ENCODE results near the gene MACROD1. TPM values are rescaled to one million over a fixed set of nuclear protein-coding genes. Genes with fewer than 3 reads are reported as not detected.

MACROD1 gene
- total RNA-seq, 2 donors from 2014 or later = 33.5 to 68.2 TPM

DNA sequence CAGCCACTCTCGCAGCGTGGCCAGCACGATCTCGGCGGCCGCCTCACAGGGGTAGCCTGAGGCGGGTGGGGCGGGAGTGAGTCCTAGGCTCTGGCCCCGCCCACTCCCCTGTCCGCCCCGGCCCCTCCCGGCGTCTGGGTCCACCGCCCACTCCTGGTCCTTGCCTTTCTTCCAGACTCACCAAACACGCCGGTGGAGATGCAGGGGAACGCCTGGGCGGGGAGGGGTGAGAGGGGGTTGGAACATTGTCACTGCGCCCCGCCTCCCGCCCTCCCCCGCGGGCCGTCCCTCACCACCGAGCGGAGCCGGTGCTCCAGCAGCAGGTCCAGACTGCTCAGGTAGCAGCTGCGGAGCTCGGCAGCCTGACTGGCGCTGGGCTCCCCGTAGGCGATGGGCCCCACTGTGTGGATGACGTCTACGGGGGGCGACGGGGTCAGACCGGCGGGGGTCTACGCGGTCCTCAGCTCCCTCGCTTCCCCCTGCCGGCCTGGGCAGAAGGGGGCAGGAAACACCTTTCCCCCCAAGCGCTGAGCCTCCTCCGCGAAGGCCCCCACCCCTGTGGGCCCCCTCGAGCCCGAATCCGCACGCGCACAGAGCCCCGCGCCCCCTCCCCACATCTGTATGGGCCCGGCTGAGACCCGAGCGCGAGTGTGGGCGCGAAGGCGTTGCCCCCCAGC, 166.4 kb downstream of the MACROD1 start:
- no peak for TF ChIP-seq CTCF (IDR thresholded peaks at IDR 0.05)
- TF ChIP-seq POLR2AphosphoS5 (IDR thresholded peaks at IDR 0.05) = peak; percentile 72
- peak; percentile 29 for TF ChIP-seq POLR2A (IDR thresholded peaks at IDR 0.05)
- Histone ChIP-seq H3K27me3 (replicated peaks; ENCODE audit: insufficient read depth) (no peaks in the 10 kb centered on the region), H3K36me3 (peaks cover 13 to 15% of the 10 kb centered on the region in 2 donors), H3K4me1 (replicated peaks) (peaks cover 22% of the 10 kb centered on the region), H3K9me3 (no peaks in the 10 kb centered on the region), H3K27ac (peak overlapping the region; percentile 54 to 61), H3K4me3 (peak overlapping the region in 1 of 2 donors; percentile 24)
- WGBS = 9% methylated on average over 56 of the region's 59 CpGs
- intact Hi-C loops (cut with DNase I) = loop anchor here (2.0 kb wide), 1 partner anchor 149 kb away; no protein-coding TSS in a partner anchor
- peak; percentile 95 for DNase-seq (ENCODE audit: low spot score)

DNA sequence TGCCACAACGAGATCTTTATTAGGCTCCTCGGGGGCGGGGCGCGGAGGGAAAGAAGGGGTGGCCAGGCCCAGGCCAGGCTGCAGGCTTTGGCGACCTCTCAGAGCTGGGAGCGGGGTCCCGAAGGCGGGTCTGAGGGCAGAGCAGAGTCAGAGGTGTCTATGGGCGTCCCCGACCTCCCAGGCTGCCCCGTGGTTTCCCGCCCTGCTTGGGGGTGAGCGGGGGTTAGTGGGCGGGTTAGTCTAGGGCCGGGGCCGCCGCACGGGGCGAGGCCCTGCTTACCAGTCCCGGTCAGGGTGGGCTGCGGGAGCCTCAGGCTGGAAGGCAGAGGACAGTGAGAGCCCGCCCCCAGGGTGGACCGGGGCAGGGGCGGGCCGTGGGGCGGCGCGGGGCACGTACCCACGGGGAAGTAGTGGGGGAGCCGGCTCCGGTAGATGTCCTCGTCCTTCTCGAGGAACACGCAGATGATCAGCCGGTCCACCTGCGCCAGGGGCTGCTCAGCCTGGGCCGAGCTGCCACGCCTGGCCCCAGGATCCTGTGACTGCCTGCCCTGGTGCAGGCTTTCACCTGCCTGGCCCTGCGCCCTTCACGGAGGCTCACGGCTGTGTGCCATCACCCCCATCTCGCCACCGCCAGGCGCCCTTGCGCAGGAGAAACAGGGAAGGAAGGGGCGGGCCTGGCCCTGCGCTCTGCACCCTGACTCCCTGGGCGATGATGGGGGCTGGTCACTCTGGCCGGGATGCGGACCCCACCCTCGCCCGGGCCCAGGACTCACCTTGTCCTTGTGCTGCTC, 167.2 kb downstream of the MACROD1 start:
- intact Hi-C loops (cut with DNase I) = no loop called here
- peaks cover 22% of the 10 kb centered on the region for H3K4me1 ChIP-seq (replicated peaks)
- peak overlapping the region in 1 of 2 donors; percentile 12 for H3K4me3 ChIP-seq
- H3K27ac ChIP-seq = peak overlapping the region; percentile 54 to 61
- 52% methylated on average over 54 of the region's 54 CpGs for WGBS
- TF ChIP-seq POLR2AphosphoS5 (IDR thresholded peaks at IDR 0.05) = no peak
- TF ChIP-seq POLR2A (IDR thresholded peaks at IDR 0.05) = peak; percentile 27
- peak in 2 of 4 experiments; percentile 14 to 44 for TF ChIP-seq CTCF (IDR thresholded peaks at IDR 0.05)
- DNase-seq (ENCODE audit: low spot score) = no peak
- peaks cover 13 to 15% of the 10 kb centered on the region in 2 donors for H3K36me3 ChIP-seq
- no peaks in the 10 kb centered on the region for H3K9me3 ChIP-seq
- no peaks in the 10 kb centered on the region for H3K27me3 ChIP-seq (replicated peaks; ENCODE audit: insufficient read depth)

GRCh38 chr11:63997801-63998337, 168.0 kb downstream of the MACROD1 start:
- intact Hi-C loops (cut with DNase I) = no loop called here
- no peak for DNase-seq (ENCODE audit: low spot score)
- Histone ChIP-seq H3K4me3 (no peak overlapping the region), H3K9me3 (no peaks in the 10 kb centered on the region), H3K27me3 (replicated peaks; ENCODE audit: insufficient read depth) (no peaks in the 10 kb centered on the region), H3K36me3 (peaks cover 13 to 15% of the 10 kb centered on the region in 2 donors), H3K27ac (no peak overlapping the region), H3K4me1 (replicated peaks) (peaks cover 22% of the 10 kb centered on the region)
- 68% methylated on average over 11 of the region's 11 CpGs for WGBS
- TF ChIP-seq POLR2A (IDR thresholded peaks at IDR 0.05) = no peak
- no peak for TF ChIP-seq POLR2AphosphoS5 (IDR thresholded peaks at IDR 0.05)
- TF ChIP-seq CTCF (IDR thresholded peaks at IDR 0.05) = no peak

DNA sequence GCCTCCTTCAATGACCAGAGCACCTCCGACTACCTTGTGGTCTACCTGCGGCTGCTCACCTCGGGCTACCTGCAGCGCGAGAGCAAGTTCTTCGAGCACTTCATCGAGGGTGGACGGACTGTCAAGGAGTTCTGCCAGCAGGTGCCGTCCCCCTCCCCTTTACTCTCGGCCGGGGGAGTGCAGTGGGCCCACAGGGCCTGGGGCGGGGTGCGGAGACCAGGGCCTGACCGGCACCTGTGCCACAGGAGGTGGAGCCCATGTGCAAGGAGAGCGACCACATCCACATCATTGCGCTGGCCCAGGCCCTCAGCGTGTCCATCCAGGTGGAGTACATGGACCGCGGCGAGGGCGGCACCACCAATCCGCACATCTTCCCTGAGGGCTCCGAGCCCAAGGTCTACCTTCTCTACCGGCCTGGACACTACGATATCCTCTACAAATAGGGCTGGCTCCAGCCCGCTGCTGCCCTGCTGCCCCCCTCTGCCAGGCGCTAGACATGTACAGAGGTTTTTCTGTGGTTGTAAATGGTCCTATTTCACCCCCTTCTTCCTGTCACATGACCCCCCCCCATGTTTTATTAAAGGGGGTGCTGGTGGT, 168.7 kb downstream of the MACROD1 start:
- Histone ChIP-seq H3K4me3 (no peak overlapping the region), H3K27ac (no peak overlapping the region), H3K9me3 (no peaks in the 10 kb centered on the region), H3K36me3 (peaks cover 13 to 15% of the 10 kb centered on the region in 2 donors), H3K4me1 (replicated peaks) (peaks cover 22% of the 10 kb centered on the region), H3K27me3 (replicated peaks; ENCODE audit: insufficient read depth) (no peaks in the 10 kb centered on the region)
- intact Hi-C loops (cut with DNase I) = no loop called here
- no peak for DNase-seq (ENCODE audit: low spot score)
- TF ChIP-seq POLR2AphosphoS5 (IDR thresholded peaks at IDR 0.05) (no peak), CTCF (IDR thresholded peaks at IDR 0.05) (no peak), POLR2A (IDR thresholded peaks at IDR 0.05) (no peak)
- 92% methylated on average over 27 of the region's 27 CpGs for WGBS

Data from prostate gland (tissue), 2 donors.